GM12892 (cell line): Measurements from ENCODE around the gene FAM222A.

ENCODE experiments used
- POLR2A ChIP-seq: IDR thresholded peaks from 2 replicates; pipeline ENCODE4 v1.6.1; 2011; ENCODE audit warnings: low read depth, low read length, control low read depth
- POLR2AphosphoS5 ChIP-seq: IDR thresholded peaks from 2 replicates; pipeline ENCODE4 v1.6.1; 2011; ENCODE audit warnings: low read depth, low read length, control low read depth
- TAF1 ChIP-seq: IDR thresholded peaks from 2 replicates; pipeline ENCODE4 v1.6.1; 2011; ENCODE audit warnings: low read depth, mild to moderate bottlenecking, control low read depth, low read length, borderline replicate concordance

GRCh38 chr12:109764123-109764522, 50.5 kb downstream of the FAM222A start:
- no peak for TF ChIP-seq POLR2A
- no peak for TF ChIP-seq POLR2AphosphoS5
- TF ChIP-seq TAF1 = no peak
